Putamen (tissue), 1 donor: ENCODE measurements around the gene DMD.
"Not testable (repeated sequence)": the region's sequence is repeated elsewhere in the genome, so short reads cannot be mapped to it uniquely, and the experiment has no call there.

ENCODE experiments used
- DNase-seq: peaks from one replicate; pipeline ENCODE4 v3.0.0-alpha.2; 2016; ENCODE audit warnings: low spot score

The DMD gene

DNA sequence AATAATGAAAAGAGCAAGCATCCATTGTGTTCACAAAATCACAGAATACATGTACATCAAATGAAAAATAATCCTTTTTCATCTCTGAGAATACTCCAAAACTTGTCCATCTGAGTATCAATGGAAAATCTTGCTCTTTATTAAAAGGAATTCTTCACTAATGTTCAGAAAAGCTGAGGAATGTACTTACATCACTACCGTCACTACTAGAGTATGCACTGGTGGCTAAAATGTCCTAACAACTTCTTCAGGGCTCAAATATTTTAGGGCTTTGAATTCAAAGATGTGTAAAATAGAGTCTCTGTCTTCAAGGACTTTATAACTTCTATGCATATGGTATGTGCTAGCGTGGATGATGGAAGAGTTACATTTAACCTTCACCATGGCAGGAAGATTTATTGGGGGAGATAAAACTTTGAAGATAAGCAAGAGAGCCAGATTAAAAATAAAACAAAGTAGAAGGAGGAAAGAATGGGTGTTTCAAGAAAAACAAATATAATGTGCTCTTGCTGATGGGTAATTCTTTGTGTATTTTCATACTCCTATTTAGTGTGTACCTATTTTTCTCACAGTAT is 55.1 kb downstream of the DMD start:
- no peak for DNase-seq

DNA sequence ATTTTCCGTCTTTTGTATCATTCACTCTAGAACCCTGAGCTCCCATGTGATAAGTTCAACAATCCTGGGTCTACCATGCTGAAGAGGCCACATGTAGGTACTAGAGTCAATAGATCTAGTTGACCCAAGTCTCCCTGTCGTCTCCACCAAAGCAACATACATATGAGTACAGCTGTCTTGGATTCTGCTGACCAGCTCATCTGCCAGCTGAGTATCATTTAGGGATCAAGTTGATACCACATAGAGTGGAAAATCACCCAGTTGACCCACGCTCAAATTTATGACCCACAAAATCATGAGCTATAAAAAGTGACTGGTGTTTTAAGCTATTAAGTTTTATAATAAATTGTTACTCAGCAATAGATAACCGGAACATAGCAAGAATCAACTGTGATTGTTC is 61.8 kb downstream of the DMD start:
- DNase-seq, result no peak

DNA sequence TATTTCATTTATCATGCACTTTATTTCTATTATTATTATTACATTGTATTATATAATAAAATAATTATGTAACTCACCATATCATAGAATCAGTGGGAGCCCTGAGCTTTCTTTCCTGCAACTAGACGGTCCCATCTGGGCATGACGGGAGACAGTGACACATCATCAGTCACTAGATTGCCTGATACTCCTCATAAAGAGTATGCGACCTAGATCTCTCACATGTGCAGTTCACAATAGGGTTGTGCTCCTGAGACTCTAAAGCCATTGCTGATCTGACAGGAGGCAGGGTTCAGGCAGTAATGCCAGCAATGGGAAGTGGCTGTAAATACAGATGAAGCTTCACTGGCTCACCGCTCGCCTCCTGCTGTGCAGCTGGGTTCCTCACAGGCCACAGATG is 62.3 kb downstream of the DMD start:
- no peak for DNase-seq

DNA sequence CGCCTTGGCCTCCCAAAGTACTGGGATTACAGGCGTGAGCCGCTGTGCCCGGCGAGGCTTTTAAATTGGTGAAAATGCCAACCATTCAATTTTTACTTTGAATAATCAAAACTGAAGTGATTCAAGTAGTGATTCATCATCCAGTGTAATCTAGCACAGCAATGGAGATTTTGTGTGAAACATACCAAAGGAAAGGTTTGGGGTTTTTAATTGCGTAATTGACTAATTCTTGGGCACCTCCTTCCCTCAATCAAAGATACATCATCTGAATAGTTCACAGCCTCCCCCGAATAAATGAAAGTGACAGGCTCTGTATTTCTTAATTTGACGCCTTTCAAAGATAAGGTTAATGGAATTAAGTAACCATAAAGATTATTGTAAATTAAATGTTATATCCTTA is 69.0 kb downstream of the DMD start:
- no peak for DNase-seq

DNA sequence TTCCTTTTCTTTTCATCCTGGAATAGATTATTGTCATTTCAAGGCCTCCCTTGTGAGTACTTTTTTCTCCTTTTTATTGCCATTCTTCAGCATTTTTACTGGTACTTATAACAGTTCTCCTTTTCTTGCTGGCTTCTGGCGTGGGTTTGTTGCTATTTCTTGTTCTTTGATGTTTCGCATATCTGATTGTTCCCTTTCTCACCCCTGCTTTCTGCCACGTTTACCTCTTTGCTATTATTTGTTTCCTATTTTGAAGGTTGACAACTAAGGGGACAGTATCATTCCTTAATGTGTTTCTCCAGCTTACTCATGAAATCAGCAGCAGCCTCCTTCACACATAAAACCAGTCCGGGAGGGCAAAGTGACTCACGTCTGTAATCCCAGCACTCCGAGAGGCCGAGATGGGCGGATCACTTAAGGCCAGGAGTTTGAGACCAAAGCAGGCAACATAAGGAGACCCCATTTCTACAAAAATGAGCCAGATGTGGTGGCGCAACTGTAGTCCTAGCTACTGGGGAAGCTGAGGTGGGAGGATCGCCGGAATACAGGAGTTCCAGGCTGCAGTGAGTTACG is 72.6 kb downstream of the DMD start:
- no peak for DNase-seq

DNA sequence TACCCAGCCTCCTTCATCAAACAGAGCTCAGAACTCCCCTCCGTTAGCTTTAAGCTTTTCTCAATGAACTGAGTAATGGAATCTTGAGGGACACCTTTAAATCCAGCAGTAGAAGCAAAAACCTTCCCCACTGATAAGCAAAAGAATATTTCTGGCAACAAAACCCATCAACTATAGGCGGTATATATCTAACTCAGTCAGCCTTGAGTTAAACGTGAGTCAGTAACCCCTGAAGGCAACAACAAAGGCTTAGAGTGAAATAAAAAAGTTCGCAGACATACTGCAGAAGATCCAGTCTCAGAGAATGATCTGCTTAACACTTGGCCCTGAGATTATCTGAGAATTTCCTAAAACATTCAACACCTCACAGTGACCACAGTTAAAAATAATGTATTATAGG is 77.2 kb downstream of the DMD start:
- no peak for DNase-seq

DNA sequence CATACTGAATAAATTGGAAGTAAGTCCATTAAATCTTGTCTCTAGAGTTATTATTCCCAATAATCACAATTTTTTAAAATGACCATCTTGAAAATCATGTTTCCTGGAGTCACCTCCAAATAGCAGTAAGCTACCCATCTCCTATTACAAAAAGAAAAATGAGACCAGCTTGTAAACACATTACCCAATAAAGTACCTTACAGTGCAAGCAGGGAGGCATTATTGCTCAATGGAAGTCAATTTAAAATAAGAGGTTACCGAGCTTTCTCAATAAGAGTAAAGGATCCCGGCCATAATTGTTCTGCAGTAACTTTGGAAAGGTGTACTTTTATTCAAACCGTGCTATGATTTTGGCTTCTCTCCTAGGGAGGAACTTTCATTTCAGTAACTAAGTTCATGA is 78.0 kb downstream of the DMD start:
- DNase-seq, result no peak

DNA sequence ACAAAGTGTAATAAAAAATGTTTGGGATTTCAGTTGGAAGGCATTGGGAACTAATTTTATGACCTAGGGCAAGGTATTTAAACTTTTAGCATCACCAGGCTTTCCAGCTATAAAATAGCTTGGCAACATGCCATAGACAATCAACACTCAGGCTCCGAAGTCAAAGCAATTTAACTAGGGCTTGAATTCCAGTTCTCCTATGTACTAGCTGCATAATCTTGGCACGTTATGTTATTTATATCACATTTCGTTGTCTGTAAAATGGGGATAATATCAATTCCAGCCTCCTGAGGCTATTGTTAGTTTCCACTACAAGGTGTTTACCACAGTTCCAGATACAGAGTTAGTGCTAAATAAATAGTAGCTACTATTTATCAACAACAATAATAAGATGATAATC is 78.8 kb downstream of the DMD start:
- DNase-seq, result no peak

DNA sequence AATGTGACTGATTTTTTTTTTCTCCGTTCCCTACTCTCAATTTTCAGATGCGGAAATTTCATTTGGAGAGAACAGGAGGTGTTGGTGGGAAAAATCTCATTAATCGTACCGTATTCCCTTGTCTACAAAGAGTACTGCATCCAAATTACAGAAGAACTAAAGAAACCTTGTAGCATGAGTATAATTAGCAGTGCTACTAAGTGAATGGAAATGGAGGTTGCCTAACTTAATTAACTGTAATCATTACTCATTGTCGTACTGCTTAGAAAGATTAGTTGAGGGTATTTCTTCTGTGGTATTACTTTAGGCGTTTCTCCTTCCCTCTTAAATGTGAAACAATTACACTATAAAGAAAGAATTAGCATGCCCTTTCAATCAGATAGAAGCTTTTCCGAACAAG is 81.7 kb downstream of the DMD start:
- no peak for DNase-seq

DNA sequence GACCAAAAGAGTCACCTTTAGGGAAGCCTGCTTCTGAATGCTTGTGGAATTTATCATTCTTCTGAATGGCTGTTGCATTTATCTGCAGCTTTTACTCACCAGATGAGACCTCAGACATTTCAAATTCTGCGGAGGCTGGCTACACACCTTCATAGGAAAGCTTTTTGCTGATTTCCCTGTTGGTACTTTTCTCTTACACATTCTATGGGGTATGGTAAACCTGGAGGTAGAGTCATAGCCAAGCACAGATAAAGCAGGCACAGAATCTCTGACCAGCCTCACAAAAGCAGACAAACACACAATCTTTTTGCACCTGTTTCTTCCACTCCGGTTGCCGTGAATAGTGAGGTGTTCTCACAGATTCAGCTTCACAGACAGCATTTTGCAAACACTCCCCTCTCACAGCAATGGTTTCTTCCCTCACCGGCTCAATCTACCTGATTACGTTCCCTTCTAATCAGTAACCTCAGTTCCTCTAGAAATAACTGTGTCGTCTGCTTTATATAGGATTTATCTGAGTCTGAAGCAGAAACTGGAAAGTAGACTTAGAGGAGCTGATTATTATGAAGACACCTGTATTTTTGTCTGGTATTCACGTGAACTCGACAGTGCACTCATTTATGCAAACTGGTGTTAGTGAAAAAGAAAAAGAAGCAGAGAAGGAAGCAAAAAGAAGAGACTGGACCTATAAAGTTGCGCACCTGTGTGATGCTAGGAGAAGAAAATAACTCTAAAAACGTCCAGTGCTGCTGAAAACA is 83.1 kb downstream of the DMD start:
- no peak for DNase-seq

DNA sequence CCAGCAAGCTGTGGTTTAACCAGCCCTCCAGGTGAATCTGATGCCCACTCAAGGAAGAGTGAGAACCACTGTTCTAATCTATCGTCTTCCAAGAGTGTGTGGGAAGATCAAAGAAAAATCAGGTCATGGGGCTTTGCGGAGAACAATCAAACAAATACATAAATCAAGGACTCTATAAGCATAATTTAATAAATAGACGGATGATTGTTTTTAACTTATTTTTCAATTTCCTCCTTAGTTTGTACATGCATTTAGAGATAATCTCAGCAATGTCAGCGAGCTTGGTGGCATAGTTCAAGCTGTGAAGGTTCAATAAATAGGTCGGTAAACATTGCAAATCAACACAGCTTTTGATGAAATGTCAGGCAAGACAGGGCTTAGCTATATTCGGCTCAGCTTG is 84.9 kb downstream of the DMD start:
- DNase-seq, result no peak

DNA sequence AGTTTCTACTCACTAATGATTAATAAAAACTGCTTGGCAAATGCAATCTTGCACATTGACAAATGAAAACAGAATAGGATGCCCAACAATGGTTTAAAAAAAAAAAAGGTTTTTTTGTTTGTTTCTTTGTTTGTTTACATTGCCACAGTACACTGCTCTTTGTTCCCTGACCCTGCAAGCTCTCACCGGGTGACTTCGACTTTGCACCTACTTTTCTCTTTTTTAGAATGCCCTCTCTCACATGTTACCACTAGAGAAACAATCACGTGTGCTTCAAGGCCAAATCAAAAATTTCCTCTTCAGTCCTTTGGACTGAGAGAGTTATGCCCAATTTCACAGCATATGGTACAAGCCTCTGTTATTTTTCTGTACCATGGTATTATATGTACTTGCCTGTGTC is 101.5 kb downstream of the DMD start:
- no peak for DNase-seq

DNA sequence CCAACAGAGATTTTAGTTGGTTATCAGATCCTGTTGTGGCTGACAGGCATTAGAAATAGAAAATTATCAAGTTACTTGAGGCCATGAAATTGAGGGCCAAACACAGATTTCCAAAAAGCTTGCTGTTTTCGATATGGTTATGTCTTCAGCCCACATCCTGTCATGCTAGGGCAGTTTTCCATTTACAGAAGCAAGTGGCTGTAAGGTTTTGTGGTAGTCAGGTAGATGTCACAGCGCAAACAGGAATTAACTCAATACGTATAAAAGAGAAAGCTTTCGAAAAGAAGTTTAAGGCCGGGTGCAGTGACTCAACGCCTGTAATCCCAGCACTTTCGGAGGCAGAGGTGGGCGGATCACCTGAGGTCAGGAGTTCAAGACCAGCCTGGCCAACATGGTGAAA is 104.6 kb downstream of the DMD start:
- no peak for DNase-seq

DNA sequence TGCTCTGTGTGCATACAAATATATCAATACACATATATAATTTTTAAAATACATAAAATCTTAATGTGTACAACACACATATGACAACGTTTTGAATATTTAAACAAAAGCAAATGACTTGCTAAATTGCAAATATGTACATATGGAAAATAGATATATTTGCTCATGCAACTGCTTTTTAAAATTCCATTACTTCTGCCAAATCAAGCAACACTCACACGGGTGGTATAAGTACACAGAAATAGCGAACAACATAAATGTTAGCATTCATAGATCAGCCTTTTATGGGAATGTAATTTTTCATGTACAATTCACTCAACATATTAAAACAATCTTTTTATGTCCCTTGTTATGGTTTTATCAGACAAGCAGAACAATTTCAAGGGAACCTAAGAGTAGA is 116.3 kb downstream of the DMD start:
- DNase-seq, result no peak

DNA sequence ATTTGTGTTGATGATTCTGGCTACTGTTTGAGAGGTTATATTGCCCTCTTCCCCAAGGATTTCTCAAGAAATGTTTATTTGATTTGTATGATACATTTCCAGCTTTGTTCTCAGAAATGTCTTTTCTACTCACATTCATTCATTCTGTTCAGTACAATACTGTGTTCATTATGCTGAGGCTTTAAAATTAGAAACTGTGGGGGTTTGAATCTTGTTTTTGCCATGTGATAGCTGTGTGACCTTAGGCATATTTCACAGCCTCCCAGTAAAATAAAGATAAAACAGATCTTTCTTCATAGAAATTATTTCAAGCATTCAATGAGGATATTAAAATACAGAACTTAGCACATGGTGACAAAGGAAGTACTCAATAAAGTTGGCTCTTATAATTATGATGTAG is 123.9 kb downstream of the DMD start:
- no peak for DNase-seq

DNA sequence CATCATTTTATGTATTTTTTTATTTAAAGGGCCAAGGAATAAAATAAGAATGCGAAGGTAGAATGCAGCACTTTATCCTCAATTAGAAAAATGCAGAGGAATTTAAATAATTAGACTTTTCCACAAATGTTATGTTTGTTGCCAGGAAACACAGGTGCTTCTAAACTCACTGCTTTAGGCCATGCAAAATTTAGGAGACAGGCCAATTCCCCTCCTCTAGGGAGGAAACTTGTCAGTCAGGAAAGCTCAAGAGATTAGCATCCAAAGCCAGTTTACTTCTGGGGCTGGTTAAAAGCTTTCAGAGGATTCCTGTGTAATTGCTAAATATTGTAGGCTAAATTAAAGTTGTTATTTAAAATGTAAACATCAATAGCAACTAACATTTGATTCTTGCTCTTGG is 124.5 kb downstream of the DMD start:
- no peak for DNase-seq

DNA sequence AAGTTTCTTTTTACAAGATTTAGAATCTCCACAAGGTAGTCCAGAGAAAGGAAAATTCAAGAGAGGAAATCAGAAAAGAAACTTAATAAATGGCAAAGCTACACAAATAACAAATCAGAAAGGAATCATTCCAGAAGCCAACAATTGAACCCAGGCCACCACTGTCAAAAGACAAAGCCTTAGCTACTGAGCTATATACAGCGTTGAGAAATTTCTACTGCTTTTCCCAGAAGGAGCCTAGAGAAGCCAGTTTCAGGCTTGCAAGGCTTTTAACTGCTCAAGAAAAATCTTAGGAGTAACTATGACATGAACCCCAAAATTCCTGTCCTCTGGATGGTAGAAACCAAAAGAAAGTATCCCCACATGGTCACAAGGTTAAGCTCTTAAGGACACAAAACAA is 129.0 kb downstream of the DMD start:
- no peak for DNase-seq

DNA sequence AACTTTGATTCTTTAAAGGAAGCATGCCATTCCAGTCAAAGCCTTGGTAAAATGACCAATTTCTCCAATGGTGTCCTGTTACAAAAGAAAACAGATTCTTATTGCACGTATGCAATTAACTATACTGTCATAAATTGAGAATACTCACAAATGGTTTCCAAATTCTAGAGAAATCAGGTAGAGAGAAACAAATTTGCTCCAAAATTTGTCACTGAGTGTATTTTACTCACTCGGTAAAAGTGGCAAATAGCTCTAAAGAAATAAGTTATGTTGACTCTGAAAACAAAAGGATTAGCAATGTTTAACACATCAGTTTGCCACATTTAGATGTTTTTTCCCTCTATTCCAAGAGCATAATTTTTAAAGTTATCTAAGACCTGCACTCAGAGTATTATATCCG is 133.1 kb downstream of the DMD start:
- DNase-seq, result no peak

DNA sequence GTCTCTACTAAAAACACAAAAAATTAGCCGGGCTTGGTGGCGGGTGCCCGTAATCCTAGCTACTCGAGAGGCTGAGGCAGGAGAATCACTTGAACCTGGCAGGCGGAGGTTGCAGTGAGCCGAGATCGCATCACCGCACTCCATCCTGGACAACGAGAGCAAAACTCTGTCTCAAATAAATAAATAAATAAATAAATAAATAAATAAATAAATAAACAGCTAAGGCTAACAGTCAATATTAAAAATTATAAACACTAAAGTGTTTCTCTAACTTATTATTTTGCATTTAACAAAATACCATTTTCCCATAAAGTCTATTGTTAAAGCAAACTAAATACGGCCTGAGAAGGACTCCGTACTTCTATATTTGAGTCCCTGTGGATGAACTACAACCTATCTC is 137.7 kb downstream of the DMD start:
- DNase-seq, result not testable (repeated sequence)

DNA sequence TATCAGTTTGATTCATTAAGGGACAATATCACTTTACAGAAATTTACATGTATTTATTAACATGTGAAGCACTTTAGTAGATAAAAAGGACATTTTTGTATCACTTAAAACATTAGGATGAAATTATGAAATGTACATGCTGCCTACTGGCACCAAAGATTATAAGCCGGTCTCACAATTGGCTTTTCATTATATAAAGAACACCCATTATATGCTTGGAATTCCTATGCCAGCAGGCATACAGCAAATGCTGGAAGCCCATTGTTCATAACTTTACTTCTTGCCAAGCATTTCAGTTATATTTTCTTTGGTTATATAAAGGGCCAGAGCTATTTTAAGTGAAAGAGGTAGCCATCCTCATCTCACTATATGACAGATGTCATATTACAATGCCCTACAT is 145.9 kb downstream of the DMD start:
- no peak for DNase-seq

DNA sequence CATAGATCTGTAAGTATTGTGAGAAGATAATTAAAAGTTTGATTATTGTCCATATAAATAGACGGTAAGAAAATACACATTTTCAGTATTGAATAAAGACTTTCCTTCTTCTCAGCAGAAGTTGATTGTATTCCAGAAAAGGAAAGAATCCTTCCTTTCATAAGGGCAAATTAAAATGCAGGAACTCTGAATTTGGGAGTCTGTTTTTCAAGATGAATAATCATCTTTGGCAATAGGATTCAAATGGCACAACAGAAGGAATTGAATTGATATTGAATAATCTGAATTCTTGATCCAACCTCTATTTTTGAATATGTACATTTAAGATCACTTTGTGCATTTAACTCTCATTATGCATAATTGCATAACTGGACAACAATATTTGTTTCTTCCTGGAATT is 149.3 kb downstream of the DMD start:
- DNase-seq, result peak; percentile 9

DNA sequence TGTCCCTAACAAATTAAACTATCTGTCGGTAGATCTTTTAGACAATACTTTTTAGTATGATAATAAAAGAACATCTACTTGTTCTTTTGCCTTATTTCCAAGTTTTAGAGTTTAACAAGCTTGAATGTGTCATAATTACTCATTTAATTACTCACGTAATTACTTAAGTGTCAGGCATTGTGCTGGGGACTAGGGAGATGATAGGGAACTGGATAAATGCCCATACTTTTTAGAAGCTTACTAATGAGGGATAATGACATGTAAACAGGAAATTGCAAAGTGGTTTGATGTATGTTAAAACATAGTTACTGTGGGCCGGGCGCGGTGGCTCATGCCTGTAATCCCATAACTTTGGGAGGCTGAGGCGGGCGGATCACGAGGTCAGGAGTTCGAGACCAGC is 158.3 kb downstream of the DMD start:
- no peak for DNase-seq

DNA sequence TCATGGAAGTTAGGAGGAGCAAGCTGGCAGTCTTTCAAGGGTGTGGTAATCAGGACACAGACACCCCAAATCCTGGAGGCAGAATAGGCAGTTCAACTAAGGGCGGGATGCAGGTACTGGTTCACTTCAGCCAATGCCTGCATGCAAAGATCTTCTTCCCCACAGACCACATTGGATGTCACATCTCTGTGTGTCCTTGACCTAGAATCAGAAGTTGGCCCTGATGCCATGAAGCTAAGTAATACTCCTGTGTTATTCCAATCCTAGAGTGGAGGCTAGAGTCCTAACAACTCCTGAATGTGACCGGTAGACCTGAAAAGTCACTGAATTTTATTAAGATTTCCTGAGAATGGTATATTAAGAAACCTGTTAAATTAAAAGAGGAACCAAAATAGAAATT is 165.5 kb downstream of the DMD start:
- no peak for DNase-seq

DNA sequence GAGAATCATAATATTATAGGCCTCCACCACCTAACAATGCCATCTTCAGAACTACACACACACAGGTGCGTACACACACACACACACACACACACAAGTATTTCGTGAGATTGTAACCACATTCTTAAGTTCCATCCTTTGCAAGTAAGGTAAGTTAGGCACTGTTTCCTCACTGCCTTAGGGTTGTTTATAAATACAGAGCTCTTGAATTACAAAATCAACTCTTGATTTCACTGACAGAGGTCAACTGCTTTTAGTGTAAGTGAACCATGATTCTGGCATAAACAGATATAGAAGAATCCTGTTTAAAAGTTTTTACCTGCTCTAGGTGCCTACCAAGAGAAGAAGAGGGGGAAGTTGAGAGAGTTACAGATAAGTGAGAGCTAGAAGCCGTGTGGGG is 166.1 kb downstream of the DMD start:
- DNase-seq, result no peak
